Breast epithelium (tissue), 3 donors: ENCODE data around the gene ARHGAP18.

Experiments used
- CTCF ChIP-seq, 3 donors: fragments of 450-650 bp; IDR thresholded peaks; one replicate each; pipeline ENCODE4 v1.5.1; 2016 to 2017; ENCODE audit warnings: antibody characterized with exemption in 3 of 3, mild to moderate bottlenecking in 3 of 3, moderate library complexity in 3 of 3
- POLR2A ChIP-seq: fragments of 450-650 bp; IDR thresholded peaks from one replicate; pipeline ENCODE4 v1.6.1; 2016; ENCODE audit warnings: antibody characterized with exemption, mild to moderate bottlenecking, moderate library complexity
- POLR2AphosphoS5 ChIP-seq, 3 donors: sonication (generic); formaldehyde crosslinking; IDR thresholded peaks; one replicate each; pipeline ENCODE4 v1.6.1; 2017; ENCODE audit warnings: antibody characterized with exemption in 3 of 3

GRCh38 chr6:129631070-129631469 is 78.9 kb downstream of the ARHGAP18 start:
- TF ChIP-seq CTCF (IDR thresholded peaks at IDR 0.05) (no peak), POLR2A (no peak), POLR2AphosphoS5 (IDR thresholded peaks at IDR 0.05) (no peak)
